GM12874 (cell line): ENCODE results near the gene QRICH2.

Experiments
- TF ChIP-seq, protein P1 (sequence below): IDR thresholded peaks from 2 replicates; pipeline ENCODE4 v1.5.1; 2011; ENCODE audit warnings: low read depth, mild to moderate bottlenecking, control low read depth, low read length, moderate library complexity; ENCODE audit not compliant: insufficient read depth

Gene QRICH2

DNA sequence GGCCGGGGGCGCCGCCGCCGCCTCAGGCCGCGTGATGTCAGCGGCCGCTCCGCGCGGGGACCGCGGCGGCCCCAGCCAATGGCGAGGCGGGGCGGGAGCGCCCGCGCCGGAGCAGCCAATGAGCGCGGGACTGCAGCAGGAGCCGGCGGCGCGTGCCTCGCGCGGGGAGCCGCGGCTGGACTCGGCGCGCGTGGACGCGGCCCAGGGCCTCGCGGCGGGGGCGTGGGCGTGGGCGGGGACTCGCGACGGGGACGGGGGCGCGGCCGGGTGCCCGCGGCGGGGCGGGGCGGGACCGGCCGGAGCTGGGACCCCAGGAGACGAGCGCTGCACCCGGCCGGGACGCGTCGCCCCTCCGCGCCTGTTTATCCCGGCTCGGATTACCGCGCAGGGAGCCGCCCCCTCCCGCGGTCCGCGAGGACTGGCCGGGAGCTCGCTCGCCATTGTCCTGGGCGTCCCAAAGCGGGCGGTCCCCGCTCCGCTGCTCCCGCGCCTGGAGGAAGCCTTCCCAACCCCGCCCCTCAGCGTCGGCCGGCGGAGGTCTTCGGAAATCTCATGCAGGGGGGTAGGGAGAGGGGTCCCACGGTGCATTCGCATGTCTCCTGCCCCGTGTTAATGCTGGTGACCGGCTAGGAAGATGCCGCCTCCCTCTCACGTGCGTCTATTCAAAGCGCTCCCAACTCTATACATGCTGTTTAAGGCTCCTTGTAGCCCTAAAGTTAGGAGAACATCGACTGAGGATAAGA, 67.4 kb downstream of the QRICH2 start, which contains the start of gene RNF157:
TSS of gene RNF157 (minus strand) at position 33 of the 743 bp plus-strand sequence. CDS start 253 bp downstream, outside the sequence.
- TF ChIP-seq, protein P1, sequence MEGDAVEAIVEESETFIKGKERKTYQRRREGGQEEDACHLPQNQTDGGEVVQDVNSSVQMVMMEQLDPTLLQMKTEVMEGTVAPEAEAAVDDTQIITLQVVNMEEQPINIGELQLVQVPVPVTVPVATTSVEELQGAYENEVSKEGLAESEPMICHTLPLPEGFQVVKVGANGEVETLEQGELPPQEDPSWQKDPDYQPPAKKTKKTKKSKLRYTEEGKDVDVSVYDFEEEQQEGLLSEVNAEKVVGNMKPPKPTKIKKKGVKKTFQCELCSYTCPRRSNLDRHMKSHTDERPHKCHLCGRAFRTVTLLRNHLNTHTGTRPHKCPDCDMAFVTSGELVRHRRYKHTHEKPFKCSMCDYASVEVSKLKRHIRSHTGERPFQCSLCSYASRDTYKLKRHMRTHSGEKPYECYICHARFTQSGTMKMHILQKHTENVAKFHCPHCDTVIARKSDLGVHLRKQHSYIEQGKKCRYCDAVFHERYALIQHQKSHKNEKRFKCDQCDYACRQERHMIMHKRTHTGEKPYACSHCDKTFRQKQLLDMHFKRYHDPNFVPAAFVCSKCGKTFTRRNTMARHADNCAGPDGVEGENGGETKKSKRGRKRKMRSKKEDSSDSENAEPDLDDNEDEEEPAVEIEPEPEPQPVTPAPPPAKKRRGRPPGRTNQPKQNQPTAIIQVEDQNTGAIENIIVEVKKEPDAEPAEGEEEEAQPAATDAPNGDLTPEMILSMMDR = no peak

DNA sequence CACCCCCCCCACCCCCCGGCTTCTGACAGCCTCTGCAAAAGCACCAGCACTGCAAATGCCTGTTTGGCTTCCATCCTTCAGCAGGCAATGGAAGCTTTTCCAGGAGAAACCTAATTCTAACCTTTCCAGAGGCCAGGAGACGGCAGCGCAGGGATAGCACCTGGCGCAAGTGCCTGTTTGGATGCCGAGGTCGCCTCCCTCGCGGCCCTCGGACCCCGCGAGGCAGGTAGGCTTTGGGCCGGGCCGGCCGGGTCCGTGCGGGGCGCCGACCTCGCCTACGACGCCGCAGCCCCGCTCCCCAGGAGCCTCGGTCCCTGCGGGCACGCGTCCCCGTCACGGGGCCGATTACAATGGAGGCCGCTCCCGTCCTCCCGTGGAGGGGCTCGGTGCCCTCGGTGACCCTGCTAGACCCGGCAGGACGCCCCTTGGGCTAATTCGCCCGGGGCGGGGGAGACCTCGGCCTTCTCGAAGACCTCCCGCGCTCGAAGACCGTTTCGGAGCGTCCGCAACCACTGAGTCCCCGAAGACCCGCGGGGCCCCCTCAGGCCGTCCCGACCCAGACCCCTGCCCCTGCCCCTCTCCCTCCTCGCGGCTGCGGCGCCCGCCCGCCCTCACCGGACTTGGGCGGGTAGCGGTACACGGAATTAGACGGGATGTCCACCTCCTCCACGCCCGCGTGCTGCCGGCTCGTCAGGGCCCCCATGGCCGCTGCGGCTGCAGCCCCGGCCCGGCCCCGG, 68.4 kb downstream of the QRICH2 start:
- TF ChIP-seq, protein P1 = no peak

- TF ChIP-seq, protein P1 = no peak
These were observed 69.1 kb downstream of the QRICH2 start for GRCh38 chr17:76238847-76239537.

GRCh38 chr17:76237859-76238313, 70.2 kb downstream of the QRICH2 start:
- TF ChIP-seq, protein P1 = no peak

DNA sequence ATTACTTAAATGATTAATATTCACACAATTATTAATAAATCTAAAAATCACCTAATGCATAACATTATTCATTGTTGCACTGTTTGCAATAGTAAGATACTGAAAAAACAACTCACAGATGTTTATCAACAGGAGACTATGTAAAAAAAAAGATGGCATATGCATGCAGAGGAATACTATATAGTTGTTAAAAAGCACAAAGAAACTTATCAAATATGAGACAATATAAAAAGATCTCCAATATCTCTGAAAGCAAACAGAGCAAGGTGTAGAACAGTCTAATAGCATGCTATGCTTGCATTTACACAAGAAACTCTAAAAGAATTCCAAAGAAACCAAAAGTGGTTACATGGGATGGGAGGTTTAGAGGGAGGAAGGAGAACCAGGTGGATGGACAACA, 71.5 kb downstream of the QRICH2 start:
- TF ChIP-seq, protein P1 = no peak

GRCh38 chr17:76235883-76236282, 72.2 kb downstream of the QRICH2 start:
- TF ChIP-seq, protein P1 = no peak

DNA sequence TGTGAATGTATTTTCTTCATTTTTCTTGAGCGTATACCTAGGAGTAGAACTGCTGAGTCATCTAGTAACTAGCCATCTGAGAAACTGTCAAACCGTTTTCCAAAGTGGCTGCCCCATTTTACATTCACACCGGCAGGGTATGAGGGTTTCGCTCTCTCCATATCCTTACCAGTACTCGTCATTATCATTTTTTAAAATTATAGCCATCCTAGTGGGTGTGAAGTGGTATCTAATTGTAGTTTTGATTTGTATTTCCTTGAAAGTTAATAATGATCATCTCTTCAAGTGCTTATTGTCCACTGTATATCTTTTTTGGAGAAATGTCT, 73.8 kb downstream of the QRICH2 start:
- TF ChIP-seq, protein P1 = no peak
